ENCODE data around the gene DR1. TPM values are rescaled to one million over a fixed set of nuclear protein-coding genes. Genes with fewer than 3 reads are reported as not detected.
"Not testable (repeated sequence)": the region's sequence is repeated elsewhere in the genome, so short reads cannot be mapped to it uniquely, and the experiment has no call there.

Gene DR1
- total and polyA plus RNA-seq, 8 donors: 10.2 to 78.2 (median 23.8) TPM

DNA sequence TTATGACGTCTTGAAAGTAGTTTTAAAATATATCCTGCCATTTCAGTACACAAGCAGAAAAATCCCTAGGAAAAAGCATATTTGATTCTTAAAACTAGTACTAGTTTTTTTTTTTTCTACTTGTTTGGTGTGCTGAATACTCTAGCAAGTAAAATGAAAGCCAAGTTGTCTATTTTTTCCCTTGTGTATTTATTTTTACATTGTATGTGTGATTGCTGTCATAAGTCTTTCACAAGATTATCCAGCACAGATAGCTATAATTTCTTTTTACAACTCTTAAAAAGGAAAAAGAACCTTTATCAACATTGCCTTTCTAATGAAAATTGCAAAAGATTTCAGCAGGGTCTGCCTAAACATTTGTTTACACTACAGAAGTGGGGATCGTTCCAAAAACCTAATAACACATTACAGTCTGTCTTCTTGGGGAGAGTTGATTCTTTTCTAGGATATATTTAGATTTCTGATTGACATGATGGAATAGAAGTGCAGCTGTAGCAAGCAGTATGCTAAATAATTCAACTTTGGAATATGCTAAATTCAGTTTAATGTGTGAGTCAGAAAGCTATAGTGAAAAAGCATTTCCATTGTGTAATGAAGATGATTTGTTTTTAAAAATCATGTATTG, 2.5 kb downstream of the DR1 start:
- TF ChIP-seq POLR2AphosphoS5 (IDR thresholded peaks at IDR 0.05): no peak
- TF ChIP-seq POLR2A (IDR thresholded peaks at IDR 0.05): no peak
- TF ChIP-seq, protein P1, sequence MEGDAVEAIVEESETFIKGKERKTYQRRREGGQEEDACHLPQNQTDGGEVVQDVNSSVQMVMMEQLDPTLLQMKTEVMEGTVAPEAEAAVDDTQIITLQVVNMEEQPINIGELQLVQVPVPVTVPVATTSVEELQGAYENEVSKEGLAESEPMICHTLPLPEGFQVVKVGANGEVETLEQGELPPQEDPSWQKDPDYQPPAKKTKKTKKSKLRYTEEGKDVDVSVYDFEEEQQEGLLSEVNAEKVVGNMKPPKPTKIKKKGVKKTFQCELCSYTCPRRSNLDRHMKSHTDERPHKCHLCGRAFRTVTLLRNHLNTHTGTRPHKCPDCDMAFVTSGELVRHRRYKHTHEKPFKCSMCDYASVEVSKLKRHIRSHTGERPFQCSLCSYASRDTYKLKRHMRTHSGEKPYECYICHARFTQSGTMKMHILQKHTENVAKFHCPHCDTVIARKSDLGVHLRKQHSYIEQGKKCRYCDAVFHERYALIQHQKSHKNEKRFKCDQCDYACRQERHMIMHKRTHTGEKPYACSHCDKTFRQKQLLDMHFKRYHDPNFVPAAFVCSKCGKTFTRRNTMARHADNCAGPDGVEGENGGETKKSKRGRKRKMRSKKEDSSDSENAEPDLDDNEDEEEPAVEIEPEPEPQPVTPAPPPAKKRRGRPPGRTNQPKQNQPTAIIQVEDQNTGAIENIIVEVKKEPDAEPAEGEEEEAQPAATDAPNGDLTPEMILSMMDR (IDR thresholded peaks at IDR 0.05): no peak
- TF ChIP-seq EP300 (IDR thresholded peaks at IDR 0.05): no peak
- intact Hi-C loops (cut with DNase I; ENCODE audit: low total_unique reads): no loop called here
- WGBS, 5 donors: 0 to 1% (median 1%) methylated on average over 2 of the region's 2 CpGs
- DNase-seq: no peak
- H3K27ac ChIP-seq: peak overlapping the region in 4 of 5 donors; percentile 16 to 95 (median 94)
- H3K4me3 ChIP-seq: peak overlapping the region; percentile 88 to 97 (median 90)
- no peaks in the 10 kb centered on the region for H3K9me3 ChIP-seq
- H3K27me3 ChIP-seq: no peaks in the 10 kb centered on the region
- peaks cover 0 to 5% (median 0%) of the 10 kb centered on the region in 4 donors for H3K36me3 ChIP-seq
- H3K4me1 ChIP-seq: peaks cover 0 to 66% (median 46%) of the 10 kb centered on the region in 4 donors

- Histone ChIP-seq H3K9me3 (no peaks in the 10 kb centered on the region), H3K4me3 (peak overlapping the region in 3 of 4 donors; percentile 2 to 97 (median 89)), H3K36me3 (peaks cover 6 to 17% (median 9%) of the 10 kb centered on the region in 4 donors), H3K4me1 (peaks cover 0 to 75% (median 48%) of the 10 kb centered on the region in 4 donors), H3K27me3 (no peaks in the 10 kb centered on the region), H3K27ac (no peak overlapping the region)
- intact Hi-C loops (cut with DNase I; ENCODE audit: low total_unique reads): no loop called here
- no peak for DNase-seq
- TF ChIP-seq EP300 (IDR thresholded peaks at IDR 0.05) (no peak), POLR2A (IDR thresholded peaks at IDR 0.05) (no peak), POLR2AphosphoS5 (IDR thresholded peaks at IDR 0.05) (no peak)
- TF ChIP-seq, protein P1 (IDR thresholded peaks at IDR 0.05): no peak
- WGBS, 5 donors: 29 to 49% (median 36%) methylated on average over 7 of the region's 7 CpGs
Observed at GRCh38 chr1:93349231-93350135, 3.8 kb downstream of the DR1 start.

GRCh38 chr1:93350322-93350721, 4.6 kb downstream of the DR1 start:
- no peaks in the 10 kb centered on the region for H3K9me3 ChIP-seq
- WGBS, 5 donors: 77 to 93% (median 89%) methylated on average over 1 of the region's 1 CpG
- H3K36me3 ChIP-seq: peaks cover 12 to 25% (median 17%) of the 10 kb centered on the region in 4 donors
- intact Hi-C loops (cut with DNase I; ENCODE audit: low total_unique reads): no loop called here
- no peak overlapping the region for H3K27ac ChIP-seq
- H3K4me1 ChIP-seq: peaks cover 0 to 76% (median 49%) of the 10 kb centered on the region in 4 donors
- TF ChIP-seq POLR2A (IDR thresholded peaks at IDR 0.05) (no peak), POLR2AphosphoS5 (IDR thresholded peaks at IDR 0.05) (no peak), EP300 (IDR thresholded peaks at IDR 0.05) (no peak)
- TF ChIP-seq, protein P1 (IDR thresholded peaks at IDR 0.05): no peak
- no peaks in the 10 kb centered on the region for H3K27me3 ChIP-seq
- H3K4me3 ChIP-seq: peak overlapping the region in 2 of 4 donors; percentile 89 to 97
- DNase-seq: no peak

GRCh38 chr1:93350875-93351274, 5.2 kb downstream of the DR1 start:
- TF ChIP-seq POLR2A (IDR thresholded peaks at IDR 0.05) (no peak), EP300 (IDR thresholded peaks at IDR 0.05) (no peak)
- peaks cover 0 to 80% (median 52%) of the 10 kb centered on the region in 4 donors for H3K4me1 ChIP-seq
- H3K9me3 ChIP-seq: no peaks in the 10 kb centered on the region
- 69 to 77% (median 75%) methylated on average over 1 of the region's 1 CpG for WGBS, 5 donors
- no peak overlapping the region for H3K27ac ChIP-seq
- H3K27me3 ChIP-seq: no peaks in the 10 kb centered on the region
- peaks cover 12 to 31% (median 23%) of the 10 kb centered on the region in 4 donors for H3K36me3 ChIP-seq
- H3K4me3 ChIP-seq: no peak overlapping the region
- intact Hi-C loops (cut with DNase I; ENCODE audit: low total_unique reads): no loop called here
- no peak for DNase-seq

DNA sequence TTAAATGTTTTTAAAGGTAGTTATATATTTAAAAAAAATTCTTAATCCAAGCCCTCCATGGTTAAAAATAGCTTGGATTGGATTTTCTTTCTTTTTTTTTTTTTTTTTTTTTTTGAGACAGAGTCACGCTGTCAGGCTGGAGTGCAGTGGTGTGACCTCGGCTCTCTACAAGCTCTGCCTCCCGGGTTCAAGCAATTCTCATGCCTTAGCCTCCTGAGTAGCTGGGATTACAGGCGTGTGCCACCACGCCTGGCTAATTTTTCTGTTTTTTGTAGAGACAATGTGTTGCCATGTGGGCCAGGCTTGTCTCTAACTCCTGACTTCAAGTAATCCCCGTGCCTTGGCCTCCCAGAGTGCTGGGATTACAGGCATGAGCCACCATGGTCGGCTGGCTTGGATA, 5.6 kb downstream of the DR1 start:
- Histone ChIP-seq H3K4me1 (peaks cover 0 to 80% (median 53%) of the 10 kb centered on the region in 4 donors), H3K36me3 (peaks cover 16 to 35% (median 27%) of the 10 kb centered on the region in 4 donors)
- DNase-seq; H3K27ac ChIP-seq; H3K27me3 ChIP-seq; intact Hi-C loops (cut with DNase I; ENCODE audit: low total_unique reads); H3K4me3 ChIP-seq; H3K9me3 ChIP-seq: not testable (repeated sequence)
- WGBS, 5 donors: 83 to 93% (median 90%) methylated on average over 7 of the region's 7 CpGs
